Measurements from ENCODE around the gene PARD3. TPM values are rescaled to one million over a fixed set of nuclear protein-coding genes. Genes with fewer than 3 reads are reported as not detected.
A peak's percentile ranks its signal among the peaks of the same experiment; 100 is the strongest.

Gene PARD3
- total and polyA plus RNA-seq, 10 of the 15 experiments (the other 5 are each of a cell fraction or from before 2014, with no cell fraction given) = 2.6 to 43.1 (median 13.9) TPM

DNA sequence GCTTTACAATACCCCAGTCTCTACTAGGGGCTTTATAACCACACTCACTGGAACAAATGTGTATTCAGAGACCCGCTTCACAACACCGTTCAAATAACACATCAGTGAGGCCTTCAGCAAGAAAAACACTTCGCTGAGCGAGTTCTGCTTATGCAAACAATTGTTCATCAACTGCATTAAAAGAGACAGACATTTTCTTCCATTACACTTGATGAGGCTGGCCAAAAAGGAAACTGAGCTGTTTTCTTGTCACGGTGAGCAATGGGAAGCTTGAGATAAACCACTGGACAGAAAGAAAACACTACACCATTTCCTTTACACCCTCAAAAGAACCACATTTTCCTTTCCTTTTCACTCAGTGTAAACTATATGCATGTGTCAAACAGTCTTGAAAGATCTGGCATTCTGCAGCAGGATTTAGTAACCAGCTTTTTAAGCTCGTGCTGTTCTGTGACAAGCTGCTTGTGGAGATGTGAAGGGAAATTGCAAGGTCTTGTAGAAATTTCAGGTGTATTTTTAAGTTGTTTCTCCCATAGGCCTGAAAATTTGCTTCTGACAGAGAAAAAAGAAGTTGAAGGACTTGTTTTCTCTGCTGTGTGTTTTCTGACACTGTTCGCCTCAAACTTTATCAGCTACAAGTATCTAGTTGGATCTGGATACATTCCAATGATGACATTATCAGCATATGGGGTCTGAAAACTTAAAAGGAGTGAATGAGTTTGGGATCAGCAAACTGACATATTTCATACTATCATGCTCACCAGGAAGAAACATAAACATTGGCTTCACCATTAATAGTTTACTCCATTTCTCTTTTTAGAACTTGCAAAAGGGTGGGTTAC lies 693.1 kb downstream of the PARD3 start:
- no peak overlapping the region for H3K4me3 ChIP-seq
- no peaks in the 10 kb centered on the region for H3K27me3 ChIP-seq (replicated peaks in 1 of 2; ENCODE audit: control insufficient read depth in 2 of 2, insufficient read depth in 2 of 2, low read length in 1 of 2)
- H3K4me2 ChIP-seq (ENCODE audit: control insufficient read depth, insufficient read depth) = no peak overlapping the region
- TF ChIP-seq RUNX3 (IDR thresholded peaks at IDR 0.05; ENCODE audit: low read length) = peak; percentile 37; the same call in 1 of the 2 replicates
- TF ChIP-seq DPF2 (IDR thresholded peaks at IDR 0.05) = no peak
- TF ChIP-seq, protein P1, sequence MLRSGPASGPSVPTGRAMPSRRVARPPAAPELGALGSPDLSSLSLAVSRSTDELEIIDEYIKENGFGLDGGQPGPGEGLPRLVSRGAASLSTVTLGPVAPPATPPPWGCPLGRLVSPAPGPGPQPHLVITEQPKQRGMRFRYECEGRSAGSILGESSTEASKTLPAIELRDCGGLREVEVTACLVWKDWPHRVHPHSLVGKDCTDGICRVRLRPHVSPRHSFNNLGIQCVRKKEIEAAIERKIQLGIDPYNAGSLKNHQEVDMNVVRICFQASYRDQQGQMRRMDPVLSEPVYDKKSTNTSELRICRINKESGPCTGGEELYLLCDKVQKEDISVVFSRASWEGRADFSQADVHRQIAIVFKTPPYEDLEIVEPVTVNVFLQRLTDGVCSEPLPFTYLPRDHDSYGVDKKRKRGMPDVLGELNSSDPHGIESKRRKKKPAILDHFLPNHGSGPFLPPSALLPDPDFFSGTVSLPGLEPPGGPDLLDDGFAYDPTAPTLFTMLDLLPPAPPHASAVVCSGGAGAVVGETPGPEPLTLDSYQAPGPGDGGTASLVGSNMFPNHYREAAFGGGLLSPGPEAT (IDR thresholded peaks at IDR 0.05; ENCODE audit: low read depth) = peak; percentile 43; the same call in 1 of the 2 replicates
- peak; percentile 14 to 49; a peak in 2 of 4 replicates for TF ChIP-seq IKZF2 (IDR thresholded peaks at IDR 0.05)
- TF ChIP-seq ATF7 (IDR thresholded peaks at IDR 0.05; ENCODE audit: low read depth) = peak; percentile 36; the same call in 1 of the 2 replicates
- TF ChIP-seq, protein P2, sequence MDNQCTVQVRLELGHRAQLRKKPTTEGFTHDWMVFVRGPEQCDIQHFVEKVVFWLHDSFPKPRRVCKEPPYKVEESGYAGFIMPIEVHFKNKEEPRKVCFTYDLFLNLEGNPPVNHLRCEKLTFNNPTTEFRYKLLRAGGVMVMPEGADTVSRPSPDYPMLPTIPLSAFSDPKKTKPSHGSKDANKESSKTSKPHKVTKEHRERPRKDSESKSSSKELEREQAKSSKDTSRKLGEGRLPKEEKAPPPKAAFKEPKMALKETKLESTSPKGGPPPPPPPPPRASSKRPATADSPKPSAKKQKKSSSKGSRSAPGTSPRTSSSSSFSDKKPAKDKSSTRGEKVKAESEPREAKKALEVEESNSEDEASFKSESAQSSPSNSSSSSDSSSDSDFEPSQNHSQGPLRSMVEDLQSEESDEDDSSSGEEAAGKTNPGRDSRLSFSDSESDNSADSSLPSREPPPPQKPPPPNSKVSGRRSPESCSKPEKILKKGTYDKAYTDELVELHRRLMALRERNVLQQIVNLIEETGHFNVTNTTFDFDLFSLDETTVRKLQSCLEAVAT (IDR thresholded peaks at IDR 0.05) = 0 out of 2 replicates have a peak, but pooled peaks have one; percentile 22
- in situ Hi-C loops (cut with MboI) = no loop called here
- no peak overlapping the region for H2AFZ ChIP-seq (ENCODE audit: control insufficient read depth, low read depth, low read length)
- ChIA-PET CTCF (interaction anchor here (1.0 to 2.1 kb wide), 5 partner anchors 10 to 77 kb away, joined by 4 to 6 read pairs (median 4); no protein-coding TSS in a partner anchor), SMC1A (ENCODE audit: uncharacterized antibody, unreplicated experiment) (interaction anchor here (0.6 to 2.0 kb wide), 15 partner anchors 12 to 407 kb away, joined by 3 to 11 read pairs (median 3); no protein-coding TSS in a partner anchor), RAD21 (ENCODE audit: unreplicated experiment) (interaction anchor here (1.1 to 2.6 kb wide), 9 partner anchors 11 to 103 kb away, joined by 3 to 20 read pairs (median 4); no protein-coding TSS in a partner anchor), POLR2A (interaction anchor here (1.1 to 1.9 kb wide), 2 partner anchors 10 to 375 kb away, joined by 3 to 4 read pairs; no protein-coding TSS in a partner anchor)
- peak; percentile 65 for ATAC-seq
- WGBS (ENCODE audit: insufficient coverage, insufficient replicate concordance, low lambda C conversion rate, missing lambda C conversion rate) = 34% methylated on average over 7 of the region's 7 CpGs
- no peaks in the 10 kb centered on the region for H3K79me2 ChIP-seq (ENCODE audit: control insufficient read depth, insufficient read depth, low read length)
- no peak overlapping the region for H3K27ac ChIP-seq (ENCODE audit: control insufficient read depth, insufficient read depth)
- BruUV-seq (replicated peaks) = no TSS peak
- peak; percentile 20 for DNase-seq (ENCODE audit: low read depth, low spot score)
- intact Hi-C loops (cut with micrococcal nuclease; ENCODE audit: unreplicated experiment) = no loop called here
- FAIRE-seq = no peak
- H3K9me3 ChIP-seq (replicated peaks; ENCODE audit: control insufficient read depth, insufficient read depth, low read length) = no peaks in the 10 kb centered on the region
- no peaks in the 10 kb centered on the region for H3K36me3 ChIP-seq (ENCODE audit: control insufficient read depth in 2 of 2, insufficient read depth in 2 of 2, low read length in 1 of 2)
- no peaks in the 10 kb centered on the region for H4K20me1 ChIP-seq (ENCODE audit: control insufficient read depth, insufficient read depth)
- no peak overlapping the region for H3K9ac ChIP-seq (ENCODE audit: control insufficient read depth, insufficient read depth, low read length)
- H3K4me1 ChIP-seq (ENCODE audit: control insufficient read depth, insufficient read depth, low read length) = no peaks in the 10 kb centered on the region

Data from GM12878 (cell line).